ENCODE measurements around the gene ACADS. TPM values are rescaled to one million over a fixed set of nuclear protein-coding genes. Genes with fewer than 3 reads are reported as not detected.

ACADS gene
- total and polyA plus RNA-seq, 9 of the 15 experiments (the other 6 are each of a cell fraction or from before 2014, with no cell fraction given) = 0.06 to 20.3 (median 8.8) TPM

GRCh38 chr12:120687578-120688289 lies 37.9 kb upstream of the ACADS start:
- BruUV-seq (replicated peaks) = no TSS peak
- peak; percentile 56 for FAIRE-seq
- Histone ChIP-seq H2AFZ (ENCODE audit: low read depth, low read length) (peak overlapping the region; percentile 50), H3K4me1 (replicated peaks in 1 of 2; ENCODE audit: control insufficient read depth in 2 of 2, insufficient read depth in 2 of 2, low read length in 2 of 2) (peaks cover 17 to 19% of the 10 kb centered on the region in 2 experiments; a peak in 3 of 5 replicates), H3K27me3 (ENCODE audit: control insufficient read depth in 2 of 2, insufficient read depth in 2 of 2, low read length in 2 of 2) (no peaks in the 10 kb centered on the region), H3K9me1 (ENCODE audit: control insufficient read depth, insufficient read depth, low read length) (no peaks in the 10 kb centered on the region), H3K36me3 (ENCODE audit: control insufficient read depth, insufficient read depth, low read length) (peaks cover 20% of the 10 kb centered on the region; the same call in 2 of the 3 replicates), H4K20me1 (replicated peaks; ENCODE audit: control insufficient read depth, insufficient read depth, low read length) (peaks cover 19% of the 10 kb centered on the region), H3K9ac (ENCODE audit: insufficient read depth in 1 of 2, low read depth in 2 of 2, low read length in 2 of 2) (peak overlapping the region; percentile 87 to 94), H3K79me2 (ENCODE audit: control insufficient read depth, insufficient read depth, low read length) (peaks cover 57% of the 10 kb centered on the region), H3K27ac (ENCODE audit: extremely low read depth, low read depth, low read length) (peak overlapping the region; percentile 91), H3K9me3 (replicated peaks; ENCODE audit: control insufficient read depth, insufficient read depth, low read depth, low read length) (no peaks in the 10 kb centered on the region), H3K4me3 (peak overlapping the region; percentile 91), H3K4me2 (ENCODE audit: insufficient read depth, low read length) (peak overlapping the region; percentile 92)
- WGBS (ENCODE audit: insufficient coverage, low coverage, missing lambda C conversion rate) = 1% methylated on average over 30 of the region's 31 CpGs
- ATAC-seq = peak; percentile 4; the same call in 1 of the 3 replicates
- intact Hi-C loops (cut with micrococcal nuclease) (loop anchor here (1.0 to 2.0 kb wide), 2 partner anchors 23 to 38 kb away; partner anchors contain the start of gene UNC119B), in situ Hi-C loops (cut with MboI) (no loop called here)
- peak; percentile 35 to 61 (median 36) for DNase-seq (ENCODE audit: extremely low read depth in 1 of 4, low spot score in 3 of 4)
- CTCF ChIA-PET (ENCODE audit: low intra/inter-chr PET ratio) = interaction anchor here (0.8 kb wide), 1 partner anchor 105 kb away, joined by 6 read pairs; no protein-coding TSS in a partner anchor
- POLR2A ChIA-PET = interaction anchor here (1.1 to 3.3 kb wide), 5 partner anchors 10 to 90 kb away, joined by 3 to 10 read pairs (median 4); partner anchors contain the start of gene UNC119B
- peak in 1 of 2 experiments; percentile 52; a peak in 1 of 4 replicates for TF ChIP-seq ZNF639 (CRISPR knock-in tag; conservative IDR thresholded peaks at IDR 0.05 in 1 of 2, IDR thresholded peaks at IDR 0.05 in 1 of 2)
- peak; percentile 78 for TF ChIP-seq ZBTB7A (IDR thresholded peaks at IDR 0.05; ENCODE audit: borderline replicate concordance, control insufficient read depth, low read depth, low read length)
- peak in 1 of 2 experiments; percentile 45 for TF ChIP-seq E2F6 (IDR thresholded peaks at IDR 0.05; ENCODE audit: borderline replicate concordance in 1 of 2, extremely low read depth in 1 of 2, insufficient read depth in 1 of 2, insufficient read length in 1 of 2, low read depth in 1 of 2, low read length in 1 of 2, poor library complexity in 1 of 2, severe bottlenecking in 1 of 2)
- TF ChIP-seq ZSCAN29 (IDR thresholded peaks at IDR 0.05) = peak; percentile 66; the same call in 1 of the 2 replicates
- no peak for TF ChIP-seq THAP12 (CRISPR knock-in tag; IDR thresholded peaks at IDR 0.05)
- no peak for TF ChIP-seq SNIP1 (IDR thresholded peaks at IDR 0.05; ENCODE audit: low read depth)

Measured in K562 (cell line).